ENCODE measurements around the gene RNH1. TPM values are rescaled to one million over a fixed set of nuclear protein-coding genes. Genes with fewer than 3 reads are reported as not detected.
A peak's percentile ranks its signal among the peaks of the same experiment; 100 is the strongest.

Gene RNH1
- total RNA-seq, 1 experiment from 2014 or later, result 59.0 TPM

DNA sequence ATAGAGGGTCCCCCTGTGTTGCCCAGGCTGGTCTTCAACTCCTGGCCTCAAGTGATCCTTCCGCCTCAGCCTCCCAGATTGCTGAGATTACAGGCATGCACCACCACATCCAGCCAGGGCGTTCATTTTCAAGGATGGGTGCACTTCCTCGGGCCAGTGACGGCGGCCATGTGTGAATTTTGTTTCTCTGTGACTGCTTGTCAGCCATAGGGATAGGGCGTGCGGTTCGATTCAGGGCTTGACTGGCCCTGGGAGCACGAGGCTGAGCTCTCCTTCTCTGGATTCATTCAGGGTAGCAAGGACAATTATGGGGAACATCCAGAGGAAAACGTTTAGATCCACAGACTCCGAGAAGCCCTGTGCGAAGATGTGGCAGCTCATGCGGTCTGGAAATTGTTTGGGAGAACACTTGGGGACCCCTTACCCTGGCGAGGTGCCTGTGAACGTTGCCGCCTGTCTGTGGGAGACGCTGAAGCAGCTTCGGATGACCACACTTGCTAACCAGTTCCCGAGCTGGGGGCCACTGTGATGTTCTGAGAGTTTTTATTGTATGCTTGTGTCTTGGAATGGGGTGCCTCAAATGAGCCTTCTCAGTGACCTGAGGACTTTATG, 54.0 kb downstream of the RNH1 start:
- DNase-seq (ENCODE audit: low spot score), result no peak
- no peak for TF ChIP-seq RELA (CRISPR knock-in tag; IDR thresholded peaks at IDR 0.05; ENCODE audit: borderline replicate concordance)
- TF ChIP-seq, protein P1, sequence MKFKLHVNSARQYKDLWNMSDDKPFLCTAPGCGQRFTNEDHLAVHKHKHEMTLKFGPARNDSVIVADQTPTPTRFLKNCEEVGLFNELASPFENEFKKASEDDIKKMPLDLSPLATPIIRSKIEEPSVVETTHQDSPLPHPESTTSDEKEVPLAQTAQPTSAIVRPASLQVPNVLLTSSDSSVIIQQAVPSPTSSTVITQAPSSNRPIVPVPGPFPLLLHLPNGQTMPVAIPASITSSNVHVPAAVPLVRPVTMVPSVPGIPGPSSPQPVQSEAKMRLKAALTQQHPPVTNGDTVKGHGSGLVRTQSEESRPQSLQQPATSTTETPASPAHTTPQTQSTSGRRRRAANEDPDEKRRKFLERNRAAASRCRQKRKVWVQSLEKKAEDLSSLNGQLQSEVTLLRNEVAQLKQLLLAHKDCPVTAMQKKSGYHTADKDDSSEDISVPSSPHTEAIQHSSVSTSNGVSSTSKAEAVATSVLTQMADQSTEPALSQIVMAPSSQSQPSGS (CRISPR knock-in tag; IDR thresholded peaks at IDR 0.05; ENCODE audit: borderline replicate concordance, low read depth), result no peak
- TF ChIP-seq ZNF416 (CRISPR knock-in tag; IDR thresholded peaks at IDR 0.05), result no peak
- TF ChIP-seq, protein P2, sequence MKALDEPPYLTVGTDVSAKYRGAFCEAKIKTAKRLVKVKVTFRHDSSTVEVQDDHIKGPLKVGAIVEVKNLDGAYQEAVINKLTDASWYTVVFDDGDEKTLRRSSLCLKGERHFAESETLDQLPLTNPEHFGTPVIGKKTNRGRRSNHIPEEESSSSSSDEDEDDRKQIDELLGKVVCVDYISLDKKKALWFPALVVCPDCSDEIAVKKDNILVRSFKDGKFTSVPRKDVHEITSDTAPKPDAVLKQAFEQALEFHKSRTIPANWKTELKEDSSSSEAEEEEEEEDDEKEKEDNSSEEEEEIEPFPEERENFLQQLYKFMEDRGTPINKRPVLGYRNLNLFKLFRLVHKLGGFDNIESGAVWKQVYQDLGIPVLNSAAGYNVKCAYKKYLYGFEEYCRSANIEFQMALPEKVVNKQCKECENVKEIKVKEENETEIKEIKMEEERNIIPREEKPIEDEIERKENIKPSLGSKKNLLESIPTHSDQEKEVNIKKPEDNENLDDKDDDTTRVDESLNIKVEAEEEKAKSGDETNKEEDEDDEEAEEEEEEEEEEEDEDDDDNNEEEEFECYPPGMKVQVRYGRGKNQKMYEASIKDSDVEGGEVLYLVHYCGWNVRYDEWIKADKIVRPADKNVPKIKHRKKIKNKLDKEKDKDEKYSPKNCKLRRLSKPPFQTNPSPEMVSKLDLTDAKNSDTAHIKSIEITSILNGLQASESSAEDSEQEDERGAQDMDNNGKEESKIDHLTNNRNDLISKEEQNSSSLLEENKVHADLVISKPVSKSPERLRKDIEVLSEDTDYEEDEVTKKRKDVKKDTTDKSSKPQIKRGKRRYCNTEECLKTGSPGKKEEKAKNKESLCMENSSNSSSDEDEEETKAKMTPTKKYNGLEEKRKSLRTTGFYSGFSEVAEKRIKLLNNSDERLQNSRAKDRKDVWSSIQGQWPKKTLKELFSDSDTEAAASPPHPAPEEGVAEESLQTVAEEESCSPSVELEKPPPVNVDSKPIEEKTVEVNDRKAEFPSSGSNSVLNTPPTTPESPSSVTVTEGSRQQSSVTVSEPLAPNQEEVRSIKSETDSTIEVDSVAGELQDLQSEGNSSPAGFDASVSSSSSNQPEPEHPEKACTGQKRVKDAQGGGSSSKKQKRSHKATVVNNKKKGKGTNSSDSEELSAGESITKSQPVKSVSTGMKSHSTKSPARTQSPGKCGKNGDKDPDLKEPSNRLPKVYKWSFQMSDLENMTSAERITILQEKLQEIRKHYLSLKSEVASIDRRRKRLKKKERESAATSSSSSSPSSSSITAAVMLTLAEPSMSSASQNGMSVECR (CRISPR knock-in tag; IDR thresholded peaks at IDR 0.05; ENCODE audit: borderline replicate concordance), result no peak
- TF ChIP-seq RORB (CRISPR knock-in tag; IDR thresholded peaks at IDR 0.05), result no peak
- TF ChIP-seq, protein P3, sequence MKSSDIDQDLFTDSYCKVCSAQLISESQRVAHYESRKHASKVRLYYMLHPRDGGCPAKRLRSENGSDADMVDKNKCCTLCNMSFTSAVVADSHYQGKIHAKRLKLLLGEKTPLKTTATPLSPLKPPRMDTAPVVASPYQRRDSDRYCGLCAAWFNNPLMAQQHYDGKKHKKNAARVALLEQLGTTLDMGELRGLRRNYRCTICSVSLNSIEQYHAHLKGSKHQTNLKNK (CRISPR knock-in tag; IDR thresholded peaks at IDR 0.05), result no peak
- TF ChIP-seq, protein P4, sequence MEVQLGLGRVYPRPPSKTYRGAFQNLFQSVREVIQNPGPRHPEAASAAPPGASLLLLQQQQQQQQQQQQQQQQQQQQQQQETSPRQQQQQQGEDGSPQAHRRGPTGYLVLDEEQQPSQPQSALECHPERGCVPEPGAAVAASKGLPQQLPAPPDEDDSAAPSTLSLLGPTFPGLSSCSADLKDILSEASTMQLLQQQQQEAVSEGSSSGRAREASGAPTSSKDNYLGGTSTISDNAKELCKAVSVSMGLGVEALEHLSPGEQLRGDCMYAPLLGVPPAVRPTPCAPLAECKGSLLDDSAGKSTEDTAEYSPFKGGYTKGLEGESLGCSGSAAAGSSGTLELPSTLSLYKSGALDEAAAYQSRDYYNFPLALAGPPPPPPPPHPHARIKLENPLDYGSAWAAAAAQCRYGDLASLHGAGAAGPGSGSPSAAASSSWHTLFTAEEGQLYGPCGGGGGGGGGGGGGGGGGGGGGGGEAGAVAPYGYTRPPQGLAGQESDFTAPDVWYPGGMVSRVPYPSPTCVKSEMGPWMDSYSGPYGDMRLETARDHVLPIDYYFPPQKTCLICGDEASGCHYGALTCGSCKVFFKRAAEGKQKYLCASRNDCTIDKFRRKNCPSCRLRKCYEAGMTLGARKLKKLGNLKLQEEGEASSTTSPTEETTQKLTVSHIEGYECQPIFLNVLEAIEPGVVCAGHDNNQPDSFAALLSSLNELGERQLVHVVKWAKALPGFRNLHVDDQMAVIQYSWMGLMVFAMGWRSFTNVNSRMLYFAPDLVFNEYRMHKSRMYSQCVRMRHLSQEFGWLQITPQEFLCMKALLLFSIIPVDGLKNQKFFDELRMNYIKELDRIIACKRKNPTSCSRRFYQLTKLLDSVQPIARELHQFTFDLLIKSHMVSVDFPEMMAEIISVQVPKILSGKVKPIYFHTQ (CRISPR knock-in tag; IDR thresholded peaks at IDR 0.05), result no peak
- TF ChIP-seq, protein P5, sequence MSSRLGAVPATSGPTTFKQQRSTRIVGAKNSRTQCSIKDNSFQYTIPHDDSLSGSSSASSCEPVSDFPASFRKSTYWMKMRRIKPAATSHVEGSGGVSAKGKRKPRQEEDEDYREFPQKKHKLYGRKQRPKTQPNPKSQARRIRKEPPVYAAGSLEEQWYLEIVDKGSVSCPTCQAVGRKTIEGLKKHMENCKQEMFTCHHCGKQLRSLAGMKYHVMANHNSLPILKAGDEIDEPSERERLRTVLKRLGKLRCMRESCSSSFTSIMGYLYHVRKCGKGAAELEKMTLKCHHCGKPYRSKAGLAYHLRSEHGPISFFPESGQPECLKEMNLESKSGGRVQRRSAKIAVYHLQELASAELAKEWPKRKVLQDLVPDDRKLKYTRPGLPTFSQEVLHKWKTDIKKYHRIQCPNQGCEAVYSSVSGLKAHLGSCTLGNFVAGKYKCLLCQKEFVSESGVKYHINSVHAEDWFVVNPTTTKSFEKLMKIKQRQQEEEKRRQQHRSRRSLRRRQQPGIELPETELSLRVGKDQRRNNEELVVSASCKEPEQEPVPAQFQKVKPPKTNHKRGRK (CRISPR knock-in tag; IDR thresholded peaks at IDR 0.05; ENCODE audit: borderline replicate concordance), result no peak
- TF ChIP-seq, protein P6, sequence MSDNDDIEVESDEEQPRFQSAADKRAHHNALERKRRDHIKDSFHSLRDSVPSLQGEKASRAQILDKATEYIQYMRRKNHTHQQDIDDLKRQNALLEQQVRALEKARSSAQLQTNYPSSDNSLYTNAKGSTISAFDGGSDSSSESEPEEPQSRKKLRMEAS (CRISPR knock-in tag; IDR thresholded peaks at IDR 0.05), result no peak
- no peak for TF ChIP-seq PRRX2 (CRISPR knock-in tag; IDR thresholded peaks at IDR 0.05)
- TF ChIP-seq TCF7 (CRISPR knock-in tag; IDR thresholded peaks at IDR 0.05; ENCODE audit: low read depth), result no peak
- TF ChIP-seq, protein P7, sequence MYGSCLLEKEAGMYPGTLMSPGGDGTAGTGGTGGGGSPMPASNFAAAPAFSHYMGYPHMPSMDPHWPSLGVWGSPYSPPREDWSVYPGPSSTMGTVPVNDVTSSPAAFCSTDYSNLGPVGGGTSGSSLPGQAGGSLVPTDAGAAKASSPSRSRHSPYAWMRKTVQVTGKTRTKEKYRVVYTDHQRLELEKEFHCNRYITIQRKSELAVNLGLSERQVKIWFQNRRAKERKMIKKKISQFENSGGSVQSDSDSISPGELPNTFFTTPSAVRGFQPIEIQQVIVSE (CRISPR knock-in tag; IDR thresholded peaks at IDR 0.05; ENCODE audit: borderline replicate concordance), result no peak
- TF ChIP-seq KAT7 (CRISPR knock-in tag; IDR thresholded peaks at IDR 0.05; ENCODE audit: borderline replicate concordance), result no peak
- no peak for TF ChIP-seq TP53 (CRISPR knock-in tag; IDR thresholded peaks at IDR 0.05)
- no peak for TF ChIP-seq EMX1 (CRISPR knock-in tag; IDR thresholded peaks at IDR 0.05)
- ChIA-PET CTCF (no interaction called here), POLR2A (no interaction called here)
- peaks cover 19% of the 10 kb centered on the region; the same call in 1 of the 2 replicates for H3K36me3 Mint-ChIP-seq
- no peak overlapping the region for H3K27ac Mint-ChIP-seq
- peaks cover 45% of the 10 kb centered on the region for H3K4me1 Mint-ChIP-seq
- no peak for ATAC-seq
- peak overlapping the region; percentile 31 for H3K4me3 Mint-ChIP-seq
- no peaks in the 10 kb centered on the region for H3K9me3 Mint-ChIP-seq
- H3K27me3 Mint-ChIP-seq (ENCODE audit: low read depth), result no peaks in the 10 kb centered on the region
